ENCODE measurements around the gene EPAS1.

The EPAS1 gene

DNA sequence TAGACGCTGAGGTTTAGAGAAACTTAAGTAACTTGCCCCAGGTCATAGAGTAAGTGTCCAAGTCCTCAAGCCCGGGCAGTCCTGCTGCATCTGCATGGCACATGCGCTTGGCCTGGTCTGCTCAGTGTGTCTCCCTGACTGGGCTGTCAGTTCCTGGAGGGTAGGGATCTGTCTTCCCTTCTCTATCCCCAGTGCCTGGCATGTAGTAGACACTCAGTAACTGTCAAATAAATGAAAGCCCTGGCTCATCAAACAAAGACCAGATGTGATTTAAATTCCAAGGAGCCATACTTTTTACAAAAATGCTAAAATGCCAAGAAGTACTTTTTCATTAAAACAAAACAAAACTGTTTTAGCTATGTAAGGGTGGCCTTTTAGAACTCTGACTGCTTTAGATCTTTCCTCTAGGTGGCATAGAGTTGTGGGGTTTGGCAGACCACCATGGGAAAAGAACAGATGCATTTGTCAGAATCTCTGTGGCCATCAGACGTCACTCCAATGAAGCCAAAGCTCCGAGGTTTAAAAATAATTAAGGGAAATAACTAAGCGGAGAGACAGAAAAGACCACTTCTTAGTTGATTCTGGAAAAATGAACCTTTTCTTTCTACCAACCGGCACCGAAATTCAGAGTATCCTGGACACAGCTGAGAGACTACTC is 34.0 kb downstream of the EPAS1 start:
- no peak overlapping the region for H3K4me3 ChIP-seq (ENCODE audit: low read length)
- TF ChIP-seq, protein P1, sequence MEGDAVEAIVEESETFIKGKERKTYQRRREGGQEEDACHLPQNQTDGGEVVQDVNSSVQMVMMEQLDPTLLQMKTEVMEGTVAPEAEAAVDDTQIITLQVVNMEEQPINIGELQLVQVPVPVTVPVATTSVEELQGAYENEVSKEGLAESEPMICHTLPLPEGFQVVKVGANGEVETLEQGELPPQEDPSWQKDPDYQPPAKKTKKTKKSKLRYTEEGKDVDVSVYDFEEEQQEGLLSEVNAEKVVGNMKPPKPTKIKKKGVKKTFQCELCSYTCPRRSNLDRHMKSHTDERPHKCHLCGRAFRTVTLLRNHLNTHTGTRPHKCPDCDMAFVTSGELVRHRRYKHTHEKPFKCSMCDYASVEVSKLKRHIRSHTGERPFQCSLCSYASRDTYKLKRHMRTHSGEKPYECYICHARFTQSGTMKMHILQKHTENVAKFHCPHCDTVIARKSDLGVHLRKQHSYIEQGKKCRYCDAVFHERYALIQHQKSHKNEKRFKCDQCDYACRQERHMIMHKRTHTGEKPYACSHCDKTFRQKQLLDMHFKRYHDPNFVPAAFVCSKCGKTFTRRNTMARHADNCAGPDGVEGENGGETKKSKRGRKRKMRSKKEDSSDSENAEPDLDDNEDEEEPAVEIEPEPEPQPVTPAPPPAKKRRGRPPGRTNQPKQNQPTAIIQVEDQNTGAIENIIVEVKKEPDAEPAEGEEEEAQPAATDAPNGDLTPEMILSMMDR (IDR thresholded peaks at IDR 0.05; ENCODE audit: insufficient read depth, low read depth, low read length, missing control alignments): no peak
- peak; percentile 23 for DNase-seq (ENCODE audit: low read depth)

DNA sequence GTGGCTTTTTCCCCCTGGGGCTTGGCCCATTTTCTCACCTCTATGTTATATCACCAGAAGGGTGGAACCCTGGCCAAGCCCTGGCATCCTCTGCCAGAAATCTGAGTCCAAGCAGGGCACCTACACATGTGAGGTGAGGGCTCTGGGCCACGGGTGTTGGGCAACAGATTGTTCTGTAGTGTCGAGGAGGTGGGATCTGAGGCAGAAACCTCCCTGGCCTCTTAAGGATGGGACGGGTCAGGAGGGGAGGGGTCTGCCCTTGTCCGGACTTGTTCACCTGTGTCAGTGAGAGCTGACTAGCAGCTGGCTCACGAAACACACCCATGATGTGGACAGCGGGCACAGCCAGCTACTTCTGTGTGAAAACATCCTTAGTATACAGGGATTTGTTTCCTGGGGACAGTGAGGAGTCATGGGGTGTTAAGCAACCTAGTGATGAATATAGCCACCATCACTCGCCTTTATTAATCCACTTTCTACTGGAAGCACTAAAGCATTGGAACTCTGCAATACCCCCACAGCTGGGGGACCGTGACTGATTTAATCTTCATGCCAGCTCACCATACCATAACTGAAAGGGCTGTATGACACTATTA is 35.6 kb downstream of the EPAS1 start:
- DNase-seq (ENCODE audit: low read depth): peak; percentile 99
- TF ChIP-seq, protein P1 (IDR thresholded peaks at IDR 0.05; ENCODE audit: insufficient read depth, low read depth, low read length, missing control alignments): no peak

DNA sequence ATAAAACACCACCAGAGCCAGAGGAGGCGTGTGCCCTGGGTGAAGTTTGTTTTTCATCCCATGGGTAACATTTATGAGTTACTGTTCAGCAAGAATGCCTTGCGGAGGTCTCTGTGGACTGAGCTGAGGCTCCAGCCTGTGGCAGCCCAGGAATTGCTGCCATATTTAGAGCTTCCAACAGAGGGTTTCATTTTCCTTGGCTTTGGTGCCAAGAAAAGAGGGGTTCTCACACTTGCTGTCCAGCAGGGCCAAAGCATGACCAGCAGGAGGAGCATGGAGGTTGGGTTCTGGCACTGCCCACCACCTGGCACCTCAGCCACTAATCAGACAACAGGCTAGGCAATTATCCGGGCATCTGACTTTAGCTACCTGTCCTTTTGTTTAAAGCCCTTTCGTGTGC is 36.7 kb downstream of the EPAS1 start:
- DNase-seq (ENCODE audit: low read depth): no peak
- TF ChIP-seq, protein P1 (IDR thresholded peaks at IDR 0.05; ENCODE audit: insufficient read depth, low read depth, low read length, missing control alignments): no peak
- H3K4me3 ChIP-seq (ENCODE audit: low read length): no peak overlapping the region

More for the DNA sequence above, 35.6 kb downstream of the EPAS1 start:
- H3K4me3 ChIP-seq (ENCODE audit: low read length): no peak overlapping the region

DNA sequence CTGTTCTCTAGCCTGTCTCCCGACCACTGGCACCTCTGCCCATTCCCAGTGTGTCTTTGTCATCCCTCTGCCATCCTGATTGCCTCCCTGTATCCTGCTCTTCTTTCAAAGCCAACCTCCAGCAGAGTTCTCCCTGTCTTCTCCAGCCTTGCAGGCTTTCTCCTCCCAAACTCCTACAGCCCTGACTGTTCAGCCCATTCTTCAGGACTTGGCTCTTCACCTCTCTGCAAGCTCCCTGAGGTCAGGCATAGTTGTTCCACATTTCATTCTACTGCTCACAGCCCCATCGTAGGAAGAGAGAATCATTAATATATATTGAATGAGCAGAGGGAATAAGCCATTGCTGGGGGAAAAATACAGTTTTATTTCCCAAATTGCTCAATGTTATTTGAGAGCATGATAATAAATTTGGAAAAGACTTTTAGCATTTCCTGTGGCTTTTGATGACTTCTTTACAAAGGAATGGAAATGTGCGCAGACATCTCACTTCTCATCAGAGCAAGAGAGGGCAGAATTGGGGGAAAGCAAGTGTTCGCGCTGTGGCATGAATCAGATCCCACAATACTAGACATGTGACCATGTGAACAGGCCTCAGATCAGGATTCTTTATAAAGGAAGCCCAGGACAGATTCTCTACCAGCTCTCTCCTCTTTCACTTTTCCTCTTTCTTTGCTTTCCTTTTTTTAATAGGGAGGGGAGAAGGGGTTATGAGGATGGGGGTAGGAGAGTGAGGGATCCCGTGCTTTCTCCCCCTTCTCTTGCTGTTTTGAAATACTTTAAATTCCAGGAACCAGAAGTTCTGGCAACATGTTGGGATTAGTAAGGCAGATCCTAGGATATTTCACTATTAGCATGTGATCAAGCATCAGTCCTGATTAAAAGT is 37.4 kb downstream of the EPAS1 start:
- TF ChIP-seq, protein P1 (IDR thresholded peaks at IDR 0.05; ENCODE audit: insufficient read depth, low read depth, low read length, missing control alignments): no peak
- H3K4me3 ChIP-seq (ENCODE audit: low read length): no peak overlapping the region
- DNase-seq (ENCODE audit: low read depth): peak; percentile 93

DNA sequence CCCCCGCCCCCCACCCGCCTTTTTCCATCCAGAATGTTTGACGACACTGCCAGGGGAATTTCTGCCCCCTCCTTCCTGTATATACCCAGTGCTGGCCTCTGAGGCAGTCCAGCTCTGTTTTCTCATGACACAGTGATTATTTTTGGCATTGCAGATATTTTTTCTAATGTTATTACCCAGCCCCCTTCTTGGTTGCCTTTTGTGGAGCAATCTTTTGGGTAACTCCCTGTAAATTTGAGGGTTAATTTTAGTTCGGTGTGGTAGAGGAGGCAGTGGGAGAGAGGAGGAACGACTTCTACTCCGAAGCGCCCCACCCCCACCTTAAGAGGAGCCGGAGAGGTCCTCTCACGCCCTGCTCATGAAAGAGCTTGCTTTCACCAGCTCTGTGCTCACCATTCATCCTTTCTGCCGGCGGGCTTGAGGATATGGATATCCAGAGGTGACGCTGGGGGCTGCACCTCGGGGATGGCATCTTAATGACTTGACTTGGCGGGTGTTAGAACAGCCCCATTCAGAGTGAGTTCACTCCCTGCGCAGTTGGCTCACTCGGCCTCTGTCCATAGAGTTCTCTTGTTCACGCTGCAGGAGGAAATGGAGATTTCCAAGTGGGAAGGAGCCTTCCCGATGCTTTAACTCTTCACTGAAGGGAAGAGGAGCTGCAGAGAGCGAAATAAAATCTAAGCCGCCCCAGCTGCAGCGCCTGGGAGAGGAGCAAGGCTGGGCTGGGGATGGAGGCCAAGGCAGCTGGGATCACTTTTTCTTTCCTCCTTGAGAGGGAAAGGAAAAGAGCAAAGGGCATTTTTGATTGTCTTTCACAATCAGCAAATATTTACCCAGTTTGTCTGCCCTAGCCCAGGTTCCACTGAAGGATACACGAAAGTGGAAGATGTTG is 38.4 kb downstream of the EPAS1 start:
- TF ChIP-seq, protein P1 (IDR thresholded peaks at IDR 0.05; ENCODE audit: insufficient read depth, low read depth, low read length, missing control alignments): no peak
- DNase-seq (ENCODE audit: low read depth): peak; percentile 48
- H3K4me3 ChIP-seq (ENCODE audit: low read length): no peak overlapping the region

DNA sequence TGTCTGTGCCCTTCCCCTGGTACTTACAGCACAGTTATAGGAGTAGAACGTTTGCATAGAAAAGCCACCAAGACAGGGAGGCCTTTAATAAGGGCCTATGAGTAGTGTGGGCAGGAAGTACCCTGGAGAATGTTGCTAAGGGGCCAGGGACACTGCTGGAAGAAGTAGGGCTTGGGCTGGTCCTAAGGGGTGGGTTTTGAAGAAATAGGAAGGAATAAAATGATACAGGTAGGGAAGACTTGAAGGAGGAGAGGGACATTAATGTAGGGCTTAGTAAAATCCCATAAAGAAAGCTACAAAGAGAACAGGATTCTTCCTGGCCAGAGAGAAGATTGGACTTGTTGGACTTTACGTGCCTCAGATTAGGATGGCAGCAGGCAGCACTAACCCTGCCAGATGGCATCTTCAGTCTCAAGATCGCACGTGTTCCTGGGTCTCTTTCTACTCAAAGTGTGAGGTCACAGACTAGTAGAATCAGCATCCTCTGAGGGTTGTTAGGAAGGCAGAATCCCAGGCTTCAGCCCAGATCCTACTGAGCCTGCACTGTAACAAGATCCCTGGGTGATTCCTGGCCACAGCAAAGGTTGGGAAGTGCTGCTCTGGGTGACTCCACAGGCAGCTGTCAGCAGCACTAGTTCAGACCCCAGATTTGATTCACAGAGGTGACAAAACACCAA is 39.2 kb downstream of the EPAS1 start:
- no peak for DNase-seq (ENCODE audit: low read depth)
- TF ChIP-seq, protein P1 (IDR thresholded peaks at IDR 0.05; ENCODE audit: insufficient read depth, low read depth, low read length, missing control alignments): no peak
- no peak overlapping the region for H3K4me3 ChIP-seq (ENCODE audit: low read length)

Measured in epithelial cell of esophagus (primary cell).